GM12892 (cell line): ENCODE results near the gene RAD23B.

Source experiments
- POLR2AphosphoS5 ChIP-seq: IDR thresholded peaks from 2 replicates; pipeline ENCODE4 v1.6.1; 2011; ENCODE audit warnings: low read depth, low read length, control low read depth
- TAF1 ChIP-seq: IDR thresholded peaks from 2 replicates; pipeline ENCODE4 v1.6.1; 2011; ENCODE audit warnings: low read depth, mild to moderate bottlenecking, control low read depth, low read length, borderline replicate concordance

DNA sequence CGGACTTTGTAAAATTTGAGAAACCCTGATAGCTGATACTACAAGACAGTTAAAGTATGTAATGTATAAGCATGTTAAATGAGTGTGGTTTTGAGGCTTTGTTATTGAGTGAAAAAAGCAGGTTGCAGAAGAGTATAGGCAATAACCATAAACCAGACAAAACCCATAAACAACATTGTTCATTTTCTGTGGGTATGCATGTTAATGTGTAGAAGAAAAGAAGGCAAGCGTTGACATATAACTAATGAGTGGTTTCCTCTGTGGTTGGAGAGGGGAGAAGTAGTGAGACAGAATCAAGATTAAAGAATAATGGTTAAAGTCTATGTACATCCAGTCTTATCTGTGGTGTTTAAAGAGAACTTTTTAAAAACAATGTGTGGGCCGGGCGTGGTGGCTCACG is 26.2 kb downstream of the RAD23B start:
- TF ChIP-seq POLR2AphosphoS5 (no peak), TAF1 (no peak)
